Smooth muscle cell (in vitro differentiated cells): ENCODE results near the gene ADH7. TPM values are rescaled to one million over a fixed set of nuclear protein-coding genes. Genes with fewer than 3 reads are reported as not detected.
A peak's percentile ranks its signal among the peaks of the same experiment; 100 is the strongest.

Experiments
- DNase-seq: peaks from one replicate; lab custom pipeline; 2025; ENCODE audit not compliant: unreplicated experiment; lab: John Stamatoyannopoulos, UW
- H2AFZ ChIP-seq: fragments of 200-600 bp; sonication (generic); 2 replicates; pipeline ENCODE4 v1.6.0; 2016; ENCODE audit warnings: antibody characterized with exemption, low read depth, mild to moderate bottlenecking
- H3F3A ChIP-seq: fragments of 200-600 bp; sonication (generic); 2 replicates; pipeline ENCODE4 v1.6.0; 2017; ENCODE audit warnings: antibody characterized with exemption, low read depth
- H3K27ac ChIP-seq: fragments of 200-600 bp; sonication (generic); 2 replicates; pipeline ENCODE4 v1.5.1; 2016; ENCODE audit warnings: low read depth, mild to moderate bottlenecking
- H3K27me3 ChIP-seq: fragments of 200-600 bp; sonication (generic); 2 replicates; pipeline ENCODE4 v1.6.1; 2016; ENCODE audit warnings: low read depth, mild to moderate bottlenecking
- H3K36me3 ChIP-seq: fragments of 200-600 bp; sonication (generic); 2 replicates; pipeline ENCODE4 v1.5.1; 2016; ENCODE audit warnings: low read depth
- H3K4me1 ChIP-seq: fragments of 200-600 bp; sonication (generic); 2 replicates; pipeline ENCODE4 v1.5.1; 2016; ENCODE audit warnings: low read depth
- H3K4me2 ChIP-seq: fragments of 200-600 bp; sonication (generic); 2 replicates; pipeline ENCODE4 v1.6.0; 2016; ENCODE audit warnings: mild to moderate bottlenecking
- H3K4me3 ChIP-seq: fragments of 200-600 bp; sonication (generic); 2 replicates; pipeline ENCODE4 v1.5.1; 2016; ENCODE audit warnings: mild to moderate bottlenecking
- H3K79me2 ChIP-seq: fragments of 200-600 bp; sonication (generic); 2 replicates; pipeline ENCODE4 v1.6.0; 2016; ENCODE audit warnings: low read depth, mild to moderate bottlenecking
- H3K9ac ChIP-seq: fragments of 200-600 bp; sonication (generic); 2 replicates; pipeline ENCODE4 v1.6.0; 2016; ENCODE audit warnings: low read depth
- H3K9me3 ChIP-seq: fragments of 200-600 bp; sonication (generic); replicated peaks from 2 replicates; pipeline ENCODE4 v1.5.1; 2016; ENCODE audit warnings: low read depth
- H4K20me1 ChIP-seq: fragments of 200-600 bp; sonication (generic); 2 replicates; pipeline ENCODE4 v1.6.0; 2016; ENCODE audit warnings: low read depth
- CTCF ChIP-seq: fragments of 200-600 bp; sonication (generic); IDR thresholded peaks from 2 replicates; pipeline ENCODE4 v1.5.1; 2017; ENCODE audit warnings: borderline replicate concordance, mild to moderate bottlenecking, antibody characterized with exemption; ENCODE audit not compliant: insufficient read depth, poor library complexity, severe bottlenecking
- WGBS: methylation state at CpG from one replicate; pipeline ENCODE4 v1.1.7; 2016; ENCODE audit warnings: low lambda C conversion rate; 5-methylcytosine and 5-hydroxymethylcytosine counted together
- polyA plus RNA-seq: library from polyadenylated mRNA; unstranded; fragments of >200 nt; fragmentation: Nextera tagmentation; extraction: Ambion mirVana; gene quantifications from 2 replicates; pipeline ENCODE4 v1.2.1, GENCODE V29; 2016
- total RNA-seq: library from RNA; depleted of rRNA; stranded (reverse); fragments of >200 nt; gene quantifications from 2 replicates; pipeline ENCODE4 v1.2.3, GENCODE V29; 2014

Gene ADH7
- total and polyA plus RNA-seq, 2 experiments from 2014 or later = not detected

- Histone ChIP-seq H3K79me2 (no peaks in the 10 kb centered on the region), H4K20me1 (no peaks in the 10 kb centered on the region), H3K27me3 (no peaks in the 10 kb centered on the region), H3K27ac (peak overlapping the region; percentile 26), H3K4me1 (no peaks in the 10 kb centered on the region), H3K4me2 (no peak overlapping the region), H2AFZ (no peak overlapping the region), H3K9ac (no peak overlapping the region), H3K4me3 (no peak overlapping the region), H3K9me3 (no peaks in the 10 kb centered on the region), H3F3A (no peaks in the 10 kb centered on the region), H3K36me3 (no peaks in the 10 kb centered on the region)
- WGBS = 23% methylated on average over 4 of the region's 4 CpGs
- TF ChIP-seq CTCF = peak; percentile 78
- no peak for DNase-seq
Measured at GRCh38 chr4:99462875-99463464, 27.8 kb upstream of the ADH7 start.

- no peaks in the 10 kb centered on the region for H3K4me1 ChIP-seq
- H3K79me2 ChIP-seq = no peaks in the 10 kb centered on the region
- no peaks in the 10 kb centered on the region for H3K27me3 ChIP-seq
- no peak for TF ChIP-seq CTCF
- 56% methylated on average over 4 of the region's 4 CpGs for WGBS
- H3K36me3 ChIP-seq = no peaks in the 10 kb centered on the region
- H3K27ac ChIP-seq = no peak overlapping the region
- H3K9ac ChIP-seq = no peak overlapping the region
- no peaks in the 10 kb centered on the region for H3K9me3 ChIP-seq
- DNase-seq = no peak
- no peak overlapping the region for H2AFZ ChIP-seq
- H3K4me2 ChIP-seq = no peak overlapping the region
- H3K4me3 ChIP-seq = no peak overlapping the region
- H4K20me1 ChIP-seq = no peaks in the 10 kb centered on the region
- H3F3A ChIP-seq = no peaks in the 10 kb centered on the region
Measured at GRCh38 chr4:99461623-99462401, 26.7 kb upstream of the ADH7 start.

GRCh38 chr4:99459546-99460042 is 24.5 kb upstream of the ADH7 start:
- H3K9me3 ChIP-seq = no peaks in the 10 kb centered on the region
- WGBS = 92% methylated on average over 5 of the region's 5 CpGs
- H3K36me3 ChIP-seq = no peaks in the 10 kb centered on the region
- no peaks in the 10 kb centered on the region for H4K20me1 ChIP-seq
- H2AFZ ChIP-seq = no peak overlapping the region
- no peak overlapping the region for H3K4me2 ChIP-seq
- no peak overlapping the region for H3K4me3 ChIP-seq
- no peak for TF ChIP-seq CTCF
- no peaks in the 10 kb centered on the region for H3F3A ChIP-seq
- no peaks in the 10 kb centered on the region for H3K4me1 ChIP-seq
- DNase-seq = no peak
- no peaks in the 10 kb centered on the region for H3K27me3 ChIP-seq
- H3K9ac ChIP-seq = peak overlapping the region; percentile 47
- peak overlapping the region; percentile 82 for H3K27ac ChIP-seq
- no peaks in the 10 kb centered on the region for H3K79me2 ChIP-seq
